GM11168 (cell line): ENCODE results near the gene ZNF682.
"Not testable (repeated sequence)": the region's sequence is repeated elsewhere in the genome, so short reads cannot be mapped to it uniquely, and the experiment has no call there.

Experiments used
- in situ Hi-C: fragments of 300-500 bp; cut with MboI; formaldehyde crosslinking; loops from one replicate; pipeline ENCODE4 v1.12.0; 2022; ENCODE audit warnings: low sequenced_read_pairs; ENCODE audit not compliant: unreplicated experiment

ZNF682 gene

GRCh38 chr19:20005741-20006140 is 33.6 kb downstream of the ZNF682 start:
- in situ Hi-C loops = no loop called here

DNA sequence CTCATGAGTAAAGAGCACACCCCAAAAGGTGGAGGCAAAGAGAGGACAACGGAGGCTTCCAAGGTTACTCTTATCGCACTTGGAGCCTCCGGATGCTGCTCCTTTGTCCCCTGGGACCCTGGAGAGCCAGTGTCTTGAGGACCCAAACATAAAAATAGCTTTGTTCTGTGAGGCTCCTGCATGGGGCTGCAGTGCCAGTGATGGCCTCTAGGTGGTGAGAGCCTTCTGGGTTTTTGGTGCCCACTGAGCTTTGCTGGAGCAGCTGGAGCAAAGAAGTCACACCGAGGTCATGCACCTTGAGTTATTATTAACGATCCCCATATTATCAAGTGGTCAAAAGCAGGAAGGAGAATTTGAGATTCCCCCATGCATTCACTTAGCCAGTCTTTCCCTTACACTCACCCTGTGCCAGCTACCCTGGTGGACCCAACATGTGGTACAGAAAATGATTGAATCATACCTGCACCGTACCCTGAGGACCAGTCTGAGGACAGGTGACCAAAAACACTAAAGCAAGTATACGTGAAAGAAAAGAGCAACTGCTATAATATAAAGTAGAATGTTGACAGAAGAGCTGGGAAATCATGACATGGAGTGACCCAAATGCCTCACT is 41.5 kb downstream of the ZNF682 start:
- in situ Hi-C loops = no loop called here

DNA sequence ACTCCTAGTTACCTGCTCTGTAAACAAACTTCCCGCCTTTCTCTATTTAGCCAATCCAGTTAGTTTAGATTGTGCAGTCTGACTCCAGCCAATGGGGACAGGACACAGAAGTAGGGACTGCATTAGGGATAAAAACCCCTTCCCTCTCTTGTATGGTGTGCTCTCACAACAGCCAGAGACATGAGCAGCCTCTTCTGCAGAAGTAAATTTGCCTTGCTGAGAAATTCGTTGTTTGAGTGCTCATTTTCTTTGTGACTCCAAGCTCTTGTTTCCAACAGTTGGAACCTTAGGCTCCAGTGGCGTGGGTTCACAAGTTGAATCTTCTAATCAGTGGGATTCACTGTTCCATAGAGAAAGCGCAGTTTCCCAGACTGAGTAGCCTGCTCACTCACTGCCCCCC is 72.4 kb downstream of the ZNF682 start:
- in situ Hi-C loops = no loop called here

GRCh38 chr19:19966126-19966525 is 73.2 kb downstream of the ZNF682 start:
- in situ Hi-C loops = not testable (repeated sequence)

- in situ Hi-C loops = no loop called here
Observed at GRCh38 chr19:19964416-19964815, 74.9 kb downstream of the ZNF682 start.

DNA sequence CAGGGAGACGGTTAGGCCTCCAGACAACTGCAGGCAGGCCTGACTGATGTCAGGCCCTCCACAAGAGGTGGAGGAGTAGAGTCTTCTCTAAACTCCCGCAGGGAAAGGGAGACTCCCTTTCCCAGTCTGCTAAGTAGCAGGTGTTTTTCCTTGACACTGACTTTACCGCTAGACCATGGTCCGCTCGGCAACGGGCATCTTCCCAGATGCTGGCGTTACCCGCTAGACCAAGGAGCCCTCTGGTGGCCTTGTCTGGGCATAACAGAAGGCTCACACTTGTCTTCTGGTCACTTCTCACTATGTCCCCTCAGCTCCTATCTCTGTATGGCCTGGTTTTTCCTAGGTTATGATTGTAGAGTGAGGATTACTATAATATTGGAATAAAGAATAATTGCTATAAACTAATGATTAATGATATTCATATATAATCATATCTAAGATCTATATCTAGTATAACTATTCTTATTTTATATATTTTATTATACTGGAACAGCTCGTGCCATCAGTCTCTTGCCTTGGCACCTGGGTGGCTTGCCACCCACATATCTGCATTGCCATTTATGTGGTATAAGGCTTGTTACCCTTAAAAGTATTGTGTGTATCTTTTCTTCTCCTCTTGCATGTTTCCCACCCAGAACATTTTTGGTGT is 80.0 kb downstream of the ZNF682 start:
- in situ Hi-C loops = not testable (repeated sequence)

- in situ Hi-C loops = not testable (repeated sequence)
Observed at GRCh38 chr19:19957766-19958165, 81.5 kb downstream of the ZNF682 start.

DNA sequence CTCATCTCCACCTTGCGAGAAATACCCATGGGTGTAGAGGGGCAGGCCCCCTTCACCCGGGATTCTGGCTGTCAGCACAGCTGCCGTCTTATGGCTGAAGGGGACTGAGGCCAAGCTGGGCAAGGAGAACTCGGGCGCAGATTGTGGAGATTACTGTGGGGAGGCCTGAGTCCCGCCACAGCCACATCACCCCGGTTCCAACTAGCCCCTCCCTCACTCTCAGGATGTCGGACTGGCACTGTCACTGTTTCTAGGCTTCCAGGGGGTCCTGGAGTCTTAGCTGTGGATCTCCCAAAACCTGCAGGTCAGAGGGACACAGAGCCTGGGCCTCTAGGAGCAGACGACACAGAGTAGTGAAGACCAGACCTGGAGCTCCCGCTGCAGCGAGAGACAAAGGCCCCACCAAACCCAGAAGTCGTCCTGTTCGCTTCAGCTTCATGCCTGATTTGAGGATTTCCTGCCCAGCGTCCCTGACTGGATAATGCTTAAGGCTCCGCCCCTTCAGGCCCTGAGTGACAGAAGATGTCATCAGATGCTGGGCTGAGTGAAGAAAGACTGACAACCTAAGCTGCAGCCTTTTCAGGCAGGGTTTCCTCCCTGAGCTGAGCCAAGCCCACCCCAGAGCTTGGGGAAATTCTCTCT is 82.8 kb downstream of the ZNF682 start:
- in situ Hi-C loops = no loop called here

- in situ Hi-C loops = no loop called here
Observed at GRCh38 chr19:19955208-19955607, 84.1 kb downstream of the ZNF682 start.
